C4-2B (cell line): ENCODE measurements around the gene CALD1.

ENCODE experiments used
- CTCF ChIP-seq: fragments of 450-650 bp; conservative IDR thresholded peaks from 2 replicates; pipeline ENCODE4 v1.5.1; 2017; ENCODE audit warnings: mild to moderate bottlenecking
- ZFX ChIP-seq: fragments of 450-650 bp; IDR thresholded peaks from 2 replicates; pipeline ENCODE4 v1.6.1; 2017

DNA sequence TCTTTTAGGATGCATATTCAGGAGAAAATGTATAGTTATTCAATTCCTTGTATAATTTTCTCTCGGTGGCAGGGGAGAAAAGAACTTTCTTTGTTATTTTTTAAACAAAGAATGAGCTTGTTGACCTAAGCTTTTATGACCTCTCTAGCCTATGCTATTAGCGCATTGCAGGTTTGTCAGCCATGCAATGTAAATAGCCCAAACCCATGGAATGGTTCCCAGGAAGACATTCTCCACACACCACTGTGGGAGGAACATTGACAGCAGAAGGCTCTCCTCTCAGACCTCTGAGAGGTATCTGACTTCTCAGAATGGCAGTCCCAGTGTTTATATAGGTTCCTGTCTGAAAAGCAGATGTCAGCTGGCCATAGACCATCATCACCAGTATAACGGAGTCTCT is 187.3 kb downstream of the CALD1 start:
- TF ChIP-seq CTCF, result no peak
- TF ChIP-seq ZFX, result no peak
